Neuronal stem cell (in vitro differentiated cells): ENCODE measurements around the gene HOXA6.

Source experiments
- DNase-seq: peaks from one replicate; pipeline ENCODE4 v3.0.0-alpha.2; 2013; ENCODE audit warnings: low spot score
- H2AFZ ChIP-seq: one replicate; pipeline ENCODE4 v1.6.1; 2013; ENCODE audit warnings: mild to moderate bottlenecking, low read length, inconsistent platforms
- H2AK5ac ChIP-seq: 2 replicates; pipeline ENCODE4 v1.6.1; 2013; ENCODE audit warnings: low read depth, mild to moderate bottlenecking, inconsistent platforms, low read length, moderate library complexity, mixed read lengths
- H2BK120ac ChIP-seq: 2 replicates; pipeline ENCODE4 v1.6.1; 2013; ENCODE audit warnings: low read depth, mild to moderate bottlenecking, inconsistent platforms, low read length, moderate library complexity, mixed read lengths
- H2BK12ac ChIP-seq: one replicate; pipeline ENCODE4 v1.6.1; 2013; ENCODE audit warnings: low read length, inconsistent platforms
- H2BK15ac ChIP-seq: 2 replicates; pipeline ENCODE4 v1.6.1; 2013; ENCODE audit warnings: mild to moderate bottlenecking, low read length, inconsistent platforms, mixed read lengths
- H2BK5ac ChIP-seq: one replicate; pipeline ENCODE4 v1.6.1; 2013; ENCODE audit warnings: inconsistent platforms, mild to moderate bottlenecking, low read length, moderate library complexity
- H3K14ac ChIP-seq: one replicate; pipeline ENCODE4 v1.6.1; 2013; ENCODE audit warnings: low read length, inconsistent platforms
- H3K18ac ChIP-seq: 2 replicates; pipeline ENCODE4 v1.6.1; 2013; ENCODE audit warnings: low read length, inconsistent platforms
- H3K23ac ChIP-seq: 2 replicates; pipeline ENCODE4 v1.6.1; 2013; ENCODE audit warnings: low read depth, mild to moderate bottlenecking, mixed read lengths, low read length, inconsistent platforms; ENCODE audit not compliant: poor library complexity
- H3K27ac ChIP-seq: replicated peaks from 3 replicates; pipeline ENCODE4 v1.5.1; 2013; ENCODE audit warnings: low read length, inconsistent platforms
- H3K27me3 ChIP-seq, 3 experiments: 2 replicates each; pipeline ENCODE4 v1.6.1; 2013; ENCODE audit warnings: low read length in 3 of 3, mild to moderate bottlenecking in 2 of 3, inconsistent platforms in 1 of 3, low read depth in 1 of 3, mixed read lengths in 1 of 3, moderate library complexity in 1 of 3; ENCODE audit not compliant: control insufficient read depth in 3 of 3, insufficient read depth in 3 of 3
- H3K36me3 ChIP-seq, 2 donors: replicated peaks in 1 of 2; 2 replicates each; pipeline ENCODE4 v1.6.1; 2013; ENCODE audit warnings: low read length in 2 of 2; ENCODE audit not compliant: control insufficient read depth in 2 of 2, insufficient read depth in 2 of 2
- H3K4ac ChIP-seq: 2 replicates; pipeline ENCODE4 v1.6.1; 2013; ENCODE audit warnings: inconsistent platforms, mild to moderate bottlenecking, low read length, moderate library complexity
- H3K4me1 ChIP-seq, 2 donors: 1 replicate in 1 of 2; 2 replicates in 1 of 2; pipeline ENCODE4 v1.6.1; 2013; ENCODE audit warnings: low read length in 2 of 2, low read depth in 1 of 2; ENCODE audit not compliant: control insufficient read depth in 2 of 2, insufficient read depth in 1 of 2
- H3K4me2 ChIP-seq: one replicate; pipeline ENCODE4 v1.6.1; 2013; ENCODE audit warnings: mild to moderate bottlenecking, low read length, inconsistent platforms; ENCODE audit not compliant: insufficient read depth, poor library complexity, severe bottlenecking
- H3K4me3 ChIP-seq, 2 donors: 2 replicates each; pipeline ENCODE4 v1.5.1; 2013; ENCODE audit warnings: low read length in 2 of 2, mild to moderate bottlenecking in 2 of 2, inconsistent platforms in 1 of 2, moderate library complexity in 1 of 2
- H3K79me1 ChIP-seq: one replicate; pipeline ENCODE4 v1.6.1; 2013; ENCODE audit warnings: low read depth, mild to moderate bottlenecking, inconsistent platforms, low read length, moderate library complexity
- H3K9ac ChIP-seq: one replicate; pipeline ENCODE4 v1.6.1; 2013; ENCODE audit warnings: mild to moderate bottlenecking, low read depth, low read length, inconsistent platforms; ENCODE audit not compliant: poor library complexity
- H3K9me3 ChIP-seq, 2 donors: replicated peaks in 1 of 2; 2 replicates each; pipeline versions ENCODE3 to v1.6.1; 2013; ENCODE audit warnings: low read length in 2 of 2, mild to moderate bottlenecking in 2 of 2, inconsistent platforms in 1 of 2, low read depth in 1 of 2, mixed read lengths in 1 of 2, moderate library complexity in 1 of 2; ENCODE audit not compliant: control insufficient read depth in 2 of 2, insufficient read depth in 1 of 2
- H4K8ac ChIP-seq: one replicate; pipeline ENCODE4 v1.6.1; 2013; ENCODE audit warnings: low read depth, mild to moderate bottlenecking, inconsistent platforms, low read length, moderate library complexity
- H4K91ac ChIP-seq: one replicate; pipeline ENCODE4 v1.6.1; 2013; ENCODE audit warnings: low read length, low read depth, mild to moderate bottlenecking, inconsistent platforms; ENCODE audit not compliant: poor library complexity
- WGBS, 2 donors: extraction: QIAGEN DNeasy Blood & Tissue Kit; methylation state at CpG; one replicate each; pipeline ENCODE4 v1.1.7; 2013; ENCODE audit warnings: missing lambda C conversion rate in 2 of 2, mixed read lengths in 1 of 2; ENCODE audit not compliant: insufficient read length in 2 of 2, insufficient replicate concordance in 1 of 2; ENCODE audit errors: extremely low coverage in 2 of 2; 5-methylcytosine and 5-hydroxymethylcytosine counted together

Gene HOXA6

DNA sequence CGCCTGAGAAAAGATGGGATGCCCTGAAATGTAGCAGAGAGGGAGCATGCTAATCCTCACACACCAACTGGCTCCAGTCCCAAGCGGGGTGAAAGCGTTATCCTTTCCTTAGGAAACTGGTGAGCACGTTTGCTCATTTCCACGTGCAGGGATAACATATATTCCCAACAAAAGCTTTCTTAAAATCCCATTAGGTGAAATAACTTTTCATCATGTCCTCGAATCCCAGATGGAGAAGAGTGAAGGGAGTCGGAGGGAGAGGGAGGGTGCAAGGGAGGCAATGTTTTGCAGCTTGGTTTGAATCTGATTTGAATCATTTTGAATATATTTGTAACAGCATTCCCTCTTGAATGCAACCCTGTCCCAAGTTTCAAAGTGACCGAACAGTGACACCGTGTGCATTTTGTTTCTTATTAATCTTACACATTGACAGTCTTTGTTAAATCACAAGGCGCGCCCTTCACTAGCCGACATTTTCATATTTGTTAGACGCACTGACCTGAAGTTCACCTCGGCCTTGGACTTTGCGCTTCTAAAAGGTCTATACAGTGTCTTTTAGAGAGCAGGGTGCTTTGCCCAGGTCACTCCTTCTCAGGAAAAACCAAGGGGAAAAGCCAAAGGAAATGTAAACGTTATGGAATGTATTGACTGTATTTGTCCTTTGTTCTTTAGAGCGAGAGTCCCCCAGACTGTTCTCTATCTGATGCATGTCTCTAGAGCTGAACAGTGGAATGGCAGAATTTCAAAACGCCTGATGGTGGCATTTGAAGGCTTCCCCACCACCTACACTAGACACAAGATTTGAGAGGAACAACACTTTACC is 14.0 kb downstream of the HOXA6 start:
- H4K8ac ChIP-seq: no peak overlapping the region
- H2BK12ac ChIP-seq: no peak overlapping the region
- H2BK15ac ChIP-seq: no peak overlapping the region
- peaks cover 19 to 100% (median 93%) of the 10 kb centered on the region in 3 experiments for H3K27me3 ChIP-seq
- H2AFZ ChIP-seq: no peak overlapping the region
- H2BK120ac ChIP-seq: no peak overlapping the region
- H3K14ac ChIP-seq: no peak overlapping the region
- H3K9ac ChIP-seq: no peak overlapping the region
- H2AK5ac ChIP-seq: no peak overlapping the region
- H3K9me3 ChIP-seq: peaks cover 0 to 8% of the 10 kb centered on the region in 2 donors
- no peak overlapping the region for H3K4me2 ChIP-seq
- H3K36me3 ChIP-seq: no peaks in the 10 kb centered on the region
- no peak overlapping the region for H3K23ac ChIP-seq
- H4K91ac ChIP-seq: no peak overlapping the region
- no CpG with 5 or more reads among the region's 18 CpGs for WGBS, 2 donors
- H3K4ac ChIP-seq: no peak overlapping the region
- no peak overlapping the region for H2BK5ac ChIP-seq
- H3K4me1 ChIP-seq: peaks cover 0 to 3% of the 10 kb centered on the region in 2 donors
- no peaks in the 10 kb centered on the region for H3K79me1 ChIP-seq
- H3K18ac ChIP-seq: no peak overlapping the region
- DNase-seq: no peak
- no peak overlapping the region for H3K27ac ChIP-seq
- H3K4me3 ChIP-seq: no peak overlapping the region

DNA sequence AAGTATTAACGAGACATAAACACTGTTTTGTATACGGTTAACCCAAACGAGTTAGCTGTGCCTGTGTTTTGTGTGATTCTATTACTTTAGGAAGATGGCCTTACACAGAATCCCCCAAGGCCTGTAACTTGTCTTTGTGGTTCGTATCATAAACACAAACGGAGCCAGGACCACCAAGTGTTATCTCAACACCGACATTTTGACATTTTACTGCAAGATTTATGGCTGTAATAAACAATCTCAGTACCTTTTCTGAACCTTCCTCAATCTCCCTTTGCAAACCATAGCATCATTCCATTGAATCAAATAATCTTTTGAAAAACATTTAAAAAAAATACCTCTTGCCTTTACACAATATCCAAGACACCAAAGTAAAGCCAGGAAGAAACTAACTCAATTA is 14.6 kb downstream of the HOXA6 start:
- H3K9me3 ChIP-seq: peaks cover 0 to 8% of the 10 kb centered on the region in 2 donors
- H3K9ac ChIP-seq: no peak overlapping the region
- H3K23ac ChIP-seq: no peak overlapping the region
- H2BK12ac ChIP-seq: no peak overlapping the region
- H3K79me1 ChIP-seq: no peaks in the 10 kb centered on the region
- H4K8ac ChIP-seq: no peak overlapping the region
- peaks cover 21 to 100% (median 93%) of the 10 kb centered on the region in 3 experiments for H3K27me3 ChIP-seq
- no peak overlapping the region for H3K4ac ChIP-seq
- H3K27ac ChIP-seq: no peak overlapping the region
- no peak overlapping the region for H2BK120ac ChIP-seq
- no peak overlapping the region for H3K14ac ChIP-seq
- peaks cover 0 to 3% of the 10 kb centered on the region in 2 donors for H3K4me1 ChIP-seq
- no peak for DNase-seq
- H3K18ac ChIP-seq: no peak overlapping the region
- no peak overlapping the region for H3K4me3 ChIP-seq
- no peaks in the 10 kb centered on the region for H3K36me3 ChIP-seq
- H2AFZ ChIP-seq: no peak overlapping the region
- H2AK5ac ChIP-seq: no peak overlapping the region
- H3K4me2 ChIP-seq: no peak overlapping the region
- no CpG with 5 or more reads among the region's 6 CpGs for WGBS, 2 donors
- no peak overlapping the region for H2BK5ac ChIP-seq
- H2BK15ac ChIP-seq: no peak overlapping the region
- H4K91ac ChIP-seq: no peak overlapping the region

DNA sequence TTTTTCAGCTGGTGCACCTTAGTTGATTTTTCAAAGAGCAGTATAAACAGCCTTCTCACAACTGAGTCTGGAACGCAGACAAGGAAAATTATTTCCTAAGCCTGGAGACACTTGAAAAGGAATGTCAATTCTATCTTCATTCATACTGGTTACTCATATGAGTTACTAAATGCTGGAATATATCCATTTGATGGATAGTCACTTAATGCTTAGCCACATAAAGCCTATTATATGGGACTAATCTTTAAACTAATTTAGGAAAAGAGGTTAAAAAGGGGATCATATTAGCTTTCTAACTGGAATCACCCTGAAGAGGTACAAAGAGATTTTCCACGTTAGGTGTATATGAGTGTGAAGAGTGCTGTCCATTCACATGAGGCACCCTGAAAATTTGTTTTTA is 15.4 kb downstream of the HOXA6 start:
- peaks cover 0 to 8% of the 10 kb centered on the region in 2 donors for H3K9me3 ChIP-seq
- H3K23ac ChIP-seq: no peak overlapping the region
- no peak overlapping the region for H3K18ac ChIP-seq
- DNase-seq: no peak
- H3K4me1 ChIP-seq: peaks cover 0 to 3% of the 10 kb centered on the region in 2 donors
- no peaks in the 10 kb centered on the region for H3K36me3 ChIP-seq
- H3K4me2 ChIP-seq: no peak overlapping the region
- H3K27me3 ChIP-seq: peaks cover 23 to 100% (median 93%) of the 10 kb centered on the region in 3 experiments
- WGBS, 2 donors: no CpG with 5 or more reads among the region's 2 CpGs
- H4K8ac ChIP-seq: no peak overlapping the region
- H3K9ac ChIP-seq: no peak overlapping the region
- no peak overlapping the region for H3K27ac ChIP-seq
- H2AFZ ChIP-seq: no peak overlapping the region
- no peak overlapping the region for H2BK120ac ChIP-seq
- no peak overlapping the region for H4K91ac ChIP-seq
- no peak overlapping the region for H3K4ac ChIP-seq
- H2BK12ac ChIP-seq: no peak overlapping the region
- no peak overlapping the region for H2BK5ac ChIP-seq
- H2BK15ac ChIP-seq: no peak overlapping the region
- H3K4me3 ChIP-seq: no peak overlapping the region
- H3K14ac ChIP-seq: no peak overlapping the region
- no peak overlapping the region for H2AK5ac ChIP-seq
- H3K79me1 ChIP-seq: no peaks in the 10 kb centered on the region

DNA sequence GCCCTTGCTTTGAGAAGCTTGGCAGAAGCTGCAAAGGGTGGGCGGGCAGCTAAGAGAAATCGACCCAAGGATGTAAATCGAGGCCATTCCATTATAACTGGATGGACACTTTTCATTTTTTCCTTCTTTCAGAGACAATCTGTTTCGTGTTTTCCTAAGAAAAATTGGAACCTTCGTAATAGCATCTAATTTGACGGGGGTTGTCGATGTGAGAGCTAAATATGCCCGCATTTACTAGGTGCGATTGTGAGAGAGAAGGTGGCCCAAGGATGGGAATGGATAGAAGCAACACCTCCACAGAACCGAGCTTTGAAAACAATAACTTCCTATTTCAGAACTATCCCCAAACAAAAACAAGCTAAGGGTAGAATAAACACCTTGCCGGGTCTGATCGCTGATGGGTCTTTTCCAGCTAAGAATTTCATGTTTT is 16.2 kb downstream of the HOXA6 start:
- H3K4me2 ChIP-seq: peak overlapping the region; percentile 61
- no peak for DNase-seq
- no peak overlapping the region for H2BK15ac ChIP-seq
- H3K79me1 ChIP-seq: no peaks in the 10 kb centered on the region
- no peak overlapping the region for H3K18ac ChIP-seq
- H2BK5ac ChIP-seq: no peak overlapping the region
- H2AK5ac ChIP-seq: no peak overlapping the region
- H3K4me3 ChIP-seq: peak overlapping the region in 1 of 2 donors; percentile 53
- H3K9me3 ChIP-seq: peaks cover 0 to 8% of the 10 kb centered on the region in 2 donors
- no peak overlapping the region for H2BK12ac ChIP-seq
- no peaks in the 10 kb centered on the region for H3K36me3 ChIP-seq
- H3K23ac ChIP-seq: no peak overlapping the region
- no peak overlapping the region for H3K14ac ChIP-seq
- H3K27ac ChIP-seq: no peak overlapping the region
- no CpG with 5 or more reads among the region's 12 CpGs for WGBS, 2 donors
- no peak overlapping the region for H3K4ac ChIP-seq
- peaks cover 21 to 100% (median 92%) of the 10 kb centered on the region in 3 experiments for H3K27me3 ChIP-seq
- H4K8ac ChIP-seq: no peak overlapping the region
- peaks cover 0 to 3% of the 10 kb centered on the region in 2 donors for H3K4me1 ChIP-seq
- H3K9ac ChIP-seq: no peak overlapping the region
- H2AFZ ChIP-seq: peak overlapping the region; percentile 98
- no peak overlapping the region for H4K91ac ChIP-seq
- H2BK120ac ChIP-seq: no peak overlapping the region
